C4-2B (cell line): ENCODE data around the gene TOP2B.

Experiments
- ZFX ChIP-seq: fragments of 450-650 bp; IDR thresholded peaks from 2 replicates; pipeline ENCODE4 v1.6.1; 2017
- TF ChIP-seq, protein P1 (sequence below): fragments of 450-650 bp; conservative IDR thresholded peaks from 2 replicates; pipeline ENCODE4 v1.5.1; 2017; ENCODE audit warnings: mild to moderate bottlenecking

DNA sequence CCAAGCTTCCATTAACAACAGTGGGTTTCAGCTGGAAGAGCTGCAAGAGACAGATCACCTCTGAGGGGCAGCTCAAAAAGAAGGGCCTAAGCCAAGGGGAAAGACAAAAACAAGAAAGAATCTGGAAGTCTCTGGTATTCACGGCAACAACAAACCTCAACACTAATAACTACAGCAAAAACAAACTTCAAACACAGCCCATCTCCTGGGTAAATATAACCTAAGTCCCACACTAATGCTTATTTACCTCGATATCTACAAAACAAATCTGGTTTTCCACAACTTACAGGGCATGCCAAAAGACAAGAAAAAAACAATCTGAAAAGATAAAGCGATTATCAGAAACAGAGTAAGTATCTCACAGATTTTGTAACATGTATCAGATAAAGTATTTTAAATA, 29.7 kb downstream of the TOP2B start:
- TF ChIP-seq, protein P1, sequence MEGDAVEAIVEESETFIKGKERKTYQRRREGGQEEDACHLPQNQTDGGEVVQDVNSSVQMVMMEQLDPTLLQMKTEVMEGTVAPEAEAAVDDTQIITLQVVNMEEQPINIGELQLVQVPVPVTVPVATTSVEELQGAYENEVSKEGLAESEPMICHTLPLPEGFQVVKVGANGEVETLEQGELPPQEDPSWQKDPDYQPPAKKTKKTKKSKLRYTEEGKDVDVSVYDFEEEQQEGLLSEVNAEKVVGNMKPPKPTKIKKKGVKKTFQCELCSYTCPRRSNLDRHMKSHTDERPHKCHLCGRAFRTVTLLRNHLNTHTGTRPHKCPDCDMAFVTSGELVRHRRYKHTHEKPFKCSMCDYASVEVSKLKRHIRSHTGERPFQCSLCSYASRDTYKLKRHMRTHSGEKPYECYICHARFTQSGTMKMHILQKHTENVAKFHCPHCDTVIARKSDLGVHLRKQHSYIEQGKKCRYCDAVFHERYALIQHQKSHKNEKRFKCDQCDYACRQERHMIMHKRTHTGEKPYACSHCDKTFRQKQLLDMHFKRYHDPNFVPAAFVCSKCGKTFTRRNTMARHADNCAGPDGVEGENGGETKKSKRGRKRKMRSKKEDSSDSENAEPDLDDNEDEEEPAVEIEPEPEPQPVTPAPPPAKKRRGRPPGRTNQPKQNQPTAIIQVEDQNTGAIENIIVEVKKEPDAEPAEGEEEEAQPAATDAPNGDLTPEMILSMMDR = no peak
- no peak for TF ChIP-seq ZFX
